ENCODE measurements around the gene SLC22A23.

Gene SLC22A23

DNA sequence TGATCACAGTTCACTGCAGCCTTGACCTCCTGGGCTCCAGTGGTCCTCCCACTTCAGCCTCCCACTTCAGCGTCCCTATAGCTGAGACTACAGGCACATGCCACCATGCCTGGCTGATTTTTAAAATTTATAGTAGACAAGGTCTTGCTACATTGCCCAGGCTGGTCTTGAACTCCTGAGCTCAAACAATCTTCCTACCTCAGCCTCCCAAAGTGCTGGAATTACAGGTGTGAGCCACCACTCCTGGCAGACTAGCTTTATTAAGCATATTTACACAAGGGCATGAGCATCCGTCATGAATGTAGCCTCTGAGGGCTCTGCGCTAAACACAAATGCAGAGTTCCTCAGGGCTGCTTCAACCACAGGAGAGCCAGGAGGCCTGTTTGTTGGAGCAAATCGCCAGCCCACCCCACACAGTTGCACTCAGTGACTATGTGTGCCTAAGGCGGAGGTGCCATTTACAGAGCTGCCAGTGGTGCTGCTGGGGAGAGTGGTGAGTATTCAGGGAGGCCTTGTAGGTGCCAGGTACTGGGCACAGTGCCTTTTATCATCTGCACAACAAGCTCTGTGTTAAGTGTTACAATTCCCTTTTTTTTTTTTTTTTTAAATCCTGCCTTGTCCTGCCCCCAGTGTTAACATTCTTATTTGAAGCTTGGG lies 119.9 kb downstream of the SLC22A23 start:
- POLR2A ChIA-PET (ENCODE audit: low non-redundant PET) = no interaction called here
- TF ChIP-seq CTCF (conservative IDR thresholded peaks at IDR 0.05; ENCODE audit: low read depth) = no peak
- peak overlapping the region; percentile 27; the same call in 1 of the 2 replicates for H3K27ac ChIP-seq
- no peak for DNase-seq (ENCODE audit: low spot score)
- CTCF ChIA-PET = interaction anchor here (0.6 to 0.7 kb wide), 2 partner anchors 325 to 391 kb away, joined by 3 to 7 read pairs; no protein-coding TSS in a partner anchor

DNA sequence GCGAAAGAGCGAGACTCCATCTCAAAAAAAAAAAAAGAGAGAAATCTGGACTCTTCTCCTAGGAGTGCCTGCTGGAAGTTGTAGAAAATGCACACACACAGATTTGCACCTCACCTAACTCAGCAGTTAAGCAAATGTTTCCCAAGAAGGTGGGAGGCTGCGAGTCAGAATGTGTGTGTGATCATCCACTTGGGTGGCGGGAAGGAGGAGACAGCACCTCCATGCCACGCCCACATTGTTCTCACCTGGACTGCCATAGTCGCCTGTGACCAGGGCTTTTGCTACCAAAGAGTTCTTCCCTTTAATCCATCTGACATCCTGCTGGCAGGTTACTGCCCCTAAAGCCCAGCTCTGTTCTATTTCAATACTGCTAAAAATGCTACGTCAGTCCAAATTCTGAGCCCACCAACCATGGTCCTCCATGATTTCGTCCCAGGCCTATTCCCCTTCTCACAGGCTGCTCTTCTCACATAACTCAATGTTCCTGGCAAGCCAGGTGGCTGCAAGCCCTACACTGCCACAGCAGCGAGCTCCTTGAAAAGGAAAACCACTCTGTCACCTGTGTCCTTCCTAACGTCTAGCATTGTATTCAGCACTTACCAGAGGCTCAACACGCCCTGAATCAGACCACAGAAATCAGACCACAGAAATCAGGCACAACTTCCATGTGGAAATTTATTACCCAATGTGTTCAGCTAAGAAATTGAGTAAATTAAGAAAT lies 120.6 kb downstream of the SLC22A23 start:
- CTCF ChIA-PET = interaction anchor here (0.5 to 0.6 kb wide), 3 partner anchors 67 to 99 kb away, joined by 4 to 7 read pairs (median 5); no protein-coding TSS in a partner anchor
- no peak for TF ChIP-seq CTCF (conservative IDR thresholded peaks at IDR 0.05; ENCODE audit: low read depth)
- POLR2A ChIA-PET (ENCODE audit: low non-redundant PET) = no interaction called here
- H3K27ac ChIP-seq = no peak overlapping the region
- DNase-seq (ENCODE audit: low spot score) = no peak

- no peak for TF ChIP-seq CTCF (conservative IDR thresholded peaks at IDR 0.05; ENCODE audit: low read depth)
- POLR2A ChIA-PET (ENCODE audit: low non-redundant PET) = no interaction called here
- CTCF ChIA-PET = interaction anchor here (0.9 kb wide), 1 partner anchor 61 kb away, joined by 3 read pairs; no protein-coding TSS in a partner anchor
- no peak for DNase-seq (ENCODE audit: low spot score)
- H3K27ac ChIP-seq = no peak overlapping the region
Observed at GRCh38 chr6:3335169-3335568, 121.7 kb downstream of the SLC22A23 start.

DNA sequence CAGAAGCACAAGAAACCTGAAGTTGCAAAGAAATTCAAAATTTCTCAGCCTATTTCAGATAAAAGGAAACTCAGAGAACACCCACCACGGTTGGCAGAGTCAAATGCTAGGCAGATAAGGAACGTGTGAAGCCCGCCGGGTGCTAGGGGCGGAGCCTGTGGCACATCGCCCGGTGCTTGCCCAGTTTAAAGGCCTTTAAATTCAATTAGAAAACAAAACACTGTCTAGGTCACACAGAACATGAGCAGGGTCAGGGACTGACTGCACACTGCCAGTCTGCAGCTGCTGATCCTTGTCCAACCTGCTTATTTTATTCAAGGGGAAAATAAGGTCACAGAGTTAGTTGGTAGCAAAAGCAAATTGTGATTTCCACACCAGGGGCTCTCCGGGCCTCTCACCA lies 122.3 kb downstream of the SLC22A23 start:
- peak overlapping the region; percentile 4; the same call in 1 of the 2 replicates for H3K27ac ChIP-seq
- DNase-seq (ENCODE audit: low spot score) = no peak
- POLR2A ChIA-PET (ENCODE audit: low non-redundant PET) = no interaction called here
- CTCF ChIA-PET = interaction anchor here (0.9 kb wide), 1 partner anchor 61 kb away, joined by 3 read pairs; no protein-coding TSS in a partner anchor
- TF ChIP-seq CTCF (conservative IDR thresholded peaks at IDR 0.05; ENCODE audit: low read depth) = no peak

DNA sequence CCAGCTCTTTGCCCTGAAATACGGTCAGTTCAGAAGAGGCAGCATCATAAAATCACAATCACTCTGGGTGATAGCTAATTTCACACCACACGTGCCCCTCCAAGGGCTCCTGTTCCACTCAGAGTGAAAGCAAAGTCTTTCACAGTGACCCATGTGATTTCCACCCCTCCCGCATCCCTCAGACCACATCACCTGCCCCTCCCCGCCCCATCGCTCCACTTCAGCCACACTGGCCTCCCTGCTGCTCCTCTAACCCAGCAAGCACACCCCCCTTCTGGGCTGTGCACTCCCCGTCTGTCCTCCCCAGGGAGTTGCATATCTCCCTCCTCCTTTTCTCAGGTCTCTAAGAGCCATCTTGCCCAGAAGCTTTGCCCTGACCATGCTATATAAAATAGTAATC lies 123.6 kb downstream of the SLC22A23 start:
- no peak for DNase-seq (ENCODE audit: low spot score)
- no peak for TF ChIP-seq CTCF (conservative IDR thresholded peaks at IDR 0.05; ENCODE audit: low read depth)
- ChIA-PET CTCF (no interaction called here), POLR2A (ENCODE audit: low non-redundant PET) (no interaction called here)
- H3K27ac ChIP-seq = no peak overlapping the region

DNA sequence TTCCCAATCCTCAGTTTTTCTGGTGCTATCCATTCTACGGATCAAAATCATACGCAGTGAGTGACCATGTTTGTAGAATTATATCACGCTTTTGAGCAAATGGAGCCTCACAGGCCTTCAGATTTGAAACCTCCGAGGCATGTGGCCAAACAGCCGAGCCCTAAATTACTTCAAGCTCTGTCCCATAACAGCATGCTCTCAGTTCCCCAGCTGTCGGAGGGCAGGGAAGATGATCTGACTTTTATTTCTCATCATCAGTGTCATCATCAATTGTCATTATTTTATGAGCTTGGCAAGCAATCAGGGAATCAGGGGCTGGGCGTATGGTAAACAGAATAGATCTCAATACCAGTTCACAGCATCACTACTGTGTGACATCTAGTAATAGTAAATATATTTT lies 124.9 kb downstream of the SLC22A23 start:
- POLR2A ChIA-PET (ENCODE audit: low non-redundant PET) = no interaction called here
- no peak for DNase-seq (ENCODE audit: low spot score)
- CTCF ChIA-PET = no interaction called here
- no peak for TF ChIP-seq CTCF (conservative IDR thresholded peaks at IDR 0.05; ENCODE audit: low read depth)
- no peak overlapping the region for H3K27ac ChIP-seq
